Ectodermal cell (in vitro differentiated cells): ENCODE measurements around the gene LRRC37A.
"Not testable (repeated sequence)": the region's sequence is repeated elsewhere in the genome, so short reads cannot be mapped to it uniquely, and the experiment has no call there.

Experiments
- H3K27ac ChIP-seq: 2 replicates; pipeline ENCODE4 v1.7.0; 2013; ENCODE audit warnings: mild to moderate bottlenecking, low read depth, low read length; ENCODE audit not compliant: insufficient read depth, poor library complexity, severe bottlenecking
- H3K27me3 ChIP-seq: 2 replicates; pipeline ENCODE4 v1.7.0; 2013; ENCODE audit warnings: mild to moderate bottlenecking, low read length; ENCODE audit not compliant: insufficient read depth, control insufficient read depth, poor library complexity, severe bottlenecking
- H3K36me3 ChIP-seq: one replicate; pipeline ENCODE4 v1.7.0; 2013; ENCODE audit warnings: low read length; ENCODE audit not compliant: control insufficient read depth, insufficient read depth
- H3K4me1 ChIP-seq: one replicate; pipeline ENCODE4 v1.7.0; 2013; ENCODE audit warnings: low read length; ENCODE audit not compliant: control insufficient read depth, insufficient read depth
- H3K4me3 ChIP-seq: 2 replicates; pipeline ENCODE4 v1.7.0; 2013; ENCODE audit warnings: low read depth, low read length, control low read depth; ENCODE audit not compliant: insufficient read depth
- H3K9me3 ChIP-seq: 2 replicates; pipeline ENCODE4 v1.7.0; 2013; ENCODE audit warnings: mild to moderate bottlenecking, low read length, moderate library complexity; ENCODE audit not compliant: control insufficient read depth
- WGBS, 2 experiments: methylation state at CpG; one replicate each; pipeline ENCODE4 v1.1.7; 2013; ENCODE audit warnings: missing lambda C conversion rate in 2 of 2; 5-methylcytosine and 5-hydroxymethylcytosine counted together

LRRC37A gene

GRCh38 chr17:46287587-46287986 is 7.3 kb upstream of the LRRC37A start:
- H3K27me3 ChIP-seq, H3K4me3 ChIP-seq, H3K4me1 ChIP-seq, H3K27ac ChIP-seq, H3K36me3 ChIP-seq, H3K9me3 ChIP-seq: not testable (repeated sequence)
- WGBS, 2 experiments: 90 to 92% methylated on average over 6 to 7 of the region's 7 CpGs

GRCh38 chr17:46290906-46291546 is 3.9 kb upstream of the LRRC37A start:
- not testable (repeated sequence) for H3K36me3 ChIP-seq, H3K4me1 ChIP-seq, H3K27me3 ChIP-seq, H3K27ac ChIP-seq, H3K9me3 ChIP-seq, H3K4me3 ChIP-seq
- 67 to 87% methylated on average over 1 to 3 of the region's 4 CpGs for WGBS, 2 experiments

DNA sequence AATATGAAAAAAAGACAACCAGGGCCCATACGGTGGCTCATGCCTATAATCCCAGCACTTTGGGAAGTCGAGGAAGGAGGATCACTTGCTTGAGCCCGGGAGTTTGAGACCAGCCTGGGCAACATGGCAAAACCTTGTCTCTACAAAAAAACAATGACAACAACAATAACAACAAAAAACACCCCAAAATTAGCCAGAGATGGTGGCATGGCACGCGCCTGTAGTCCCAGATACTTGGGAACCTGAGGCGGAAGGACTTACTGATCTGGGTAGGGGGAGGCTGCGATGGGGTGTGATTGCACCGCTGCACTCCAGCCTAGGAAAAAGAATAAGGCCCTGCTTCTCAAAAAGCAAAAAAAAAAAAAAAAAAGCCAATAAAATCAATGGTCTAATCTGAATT is 3.3 kb upstream of the LRRC37A start:
- not testable (repeated sequence) for H3K4me1 ChIP-seq, H3K27ac ChIP-seq, H3K9me3 ChIP-seq, H3K36me3 ChIP-seq, H3K4me3 ChIP-seq, H3K27me3 ChIP-seq
- 84 to 92% methylated on average over 7 of the region's 8 CpGs for WGBS, 2 experiments

- not testable (repeated sequence) for H3K27ac ChIP-seq
Measured at GRCh38 chr17:46341220-46341619, 46.3 kb downstream of the LRRC37A start.

DNA sequence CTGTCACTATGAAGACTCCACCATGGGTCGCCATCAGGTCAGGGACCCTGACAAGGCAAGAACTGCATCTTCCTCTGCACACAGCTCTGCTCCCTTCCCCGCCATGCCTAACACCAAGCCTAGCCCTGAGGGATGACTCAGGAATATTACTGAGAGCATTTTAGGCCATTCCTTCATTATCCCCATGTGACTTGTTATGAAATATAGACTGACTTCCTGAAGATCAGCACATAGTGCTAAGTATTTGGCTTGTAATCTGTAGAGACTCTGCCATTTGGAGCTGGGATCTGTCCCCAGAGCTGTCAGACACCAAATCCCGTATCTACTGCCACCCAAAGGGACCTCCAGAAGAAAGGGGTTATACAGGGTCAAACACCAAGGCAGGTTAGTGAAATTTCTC is 47.2 kb downstream of the LRRC37A start:
- not testable (repeated sequence) for H3K27ac ChIP-seq, H3K4me3 ChIP-seq, H3K9me3 ChIP-seq, H3K27me3 ChIP-seq, H3K4me1 ChIP-seq, H3K36me3 ChIP-seq
- no CpG with 5 or more reads among the region's 3 CpGs for WGBS, 2 experiments

More at GRCh38 chr17:46341220-46341619, 46.3 kb downstream of the LRRC37A start:
- WGBS, 2 experiments: no CpG with 5 or more reads among the region's 19 CpGs
- not testable (repeated sequence) for H3K36me3 ChIP-seq, H3K9me3 ChIP-seq, H3K27me3 ChIP-seq, H3K4me3 ChIP-seq, H3K4me1 ChIP-seq

- H3K36me3 ChIP-seq, H3K9me3 ChIP-seq, H3K27ac ChIP-seq, H3K27me3 ChIP-seq, H3K4me3 ChIP-seq, H3K4me1 ChIP-seq: not testable (repeated sequence)
- WGBS, 2 experiments: no CpG with 5 or more reads among the region's 2 CpGs
Measured at GRCh38 chr17:46348345-46348744, 53.4 kb downstream of the LRRC37A start.

DNA sequence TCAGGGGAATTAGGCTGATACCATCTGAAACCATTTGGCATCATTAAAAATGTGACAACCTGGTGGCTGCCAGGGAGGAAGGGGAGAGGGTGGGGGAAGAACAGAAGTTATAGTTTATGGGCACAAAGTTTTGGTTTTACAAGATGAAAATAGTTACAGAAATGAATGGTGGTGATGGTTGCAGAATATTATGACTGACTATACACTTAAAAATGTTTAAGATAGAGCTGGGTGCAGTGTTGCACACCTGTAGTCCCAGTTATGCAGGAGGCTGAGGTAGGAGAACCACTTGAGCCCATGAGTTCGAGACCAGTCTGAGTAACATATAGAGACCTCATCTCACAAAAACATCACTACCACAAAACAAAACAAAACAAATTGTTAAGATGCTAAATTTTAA is 54.1 kb downstream of the LRRC37A start:
- WGBS, 2 experiments: no CpG with 5 or more reads among the region's 1 CpG

GRCh38 chr17:46353856-46354255 is 58.9 kb downstream of the LRRC37A start:
- H3K9me3 ChIP-seq, H3K36me3 ChIP-seq, H3K4me1 ChIP-seq, H3K27me3 ChIP-seq, H3K27ac ChIP-seq, H3K4me3 ChIP-seq: not testable (repeated sequence)
- no CpG with 5 or more reads among the region's 4 CpGs for WGBS, 2 experiments

More for the DNA sequence above, 54.1 kb downstream of the LRRC37A start:
- H3K4me3 ChIP-seq, H3K27me3 ChIP-seq, H3K9me3 ChIP-seq, H3K27ac ChIP-seq, H3K36me3 ChIP-seq, H3K4me1 ChIP-seq: not testable (repeated sequence)

- H3K4me3 ChIP-seq, H3K36me3 ChIP-seq, H3K27ac ChIP-seq, H3K9me3 ChIP-seq, H3K4me1 ChIP-seq, H3K27me3 ChIP-seq: not testable (repeated sequence)
- WGBS, 2 experiments: no CpG with 5 or more reads among the region's 42 CpGs
Measured at GRCh38 chr17:46361145-46361735, 66.3 kb downstream of the LRRC37A start.

GRCh38 chr17:46361755-46362154 is 66.8 kb downstream of the LRRC37A start, which contains the start of gene ARL17B:
Gene ARL17B, minus strand, starts transcription at chr17:46361766. Its CDS starts 3,369 bp downstream, at chr17:46358397.
- H3K9me3 ChIP-seq, H3K4me1 ChIP-seq, H3K27me3 ChIP-seq, H3K36me3 ChIP-seq, H3K4me3 ChIP-seq, H3K27ac ChIP-seq: not testable (repeated sequence)
- 0% methylated on average over 3 of the region's 22 CpGs; no CpG with 5 or more reads in 1 of the 2 experiments for WGBS, 2 experiments

- not testable (repeated sequence) for H3K4me1 ChIP-seq, H3K36me3 ChIP-seq, H3K27me3 ChIP-seq, H3K4me3 ChIP-seq, H3K27ac ChIP-seq, H3K9me3 ChIP-seq
- no CpG with 5 or more reads among the region's 3 CpGs for WGBS, 2 experiments
Measured at GRCh38 chr17:46367520-46367919, 72.6 kb downstream of the LRRC37A start.
